NCI-H2107 treated with DMSO at 0.1 percent for 48 hours (cell line): ENCODE results near the gene CABP1.
"Not testable (repeated sequence)": the region's sequence is repeated elsewhere in the genome, so short reads cannot be mapped to it uniquely, and the experiment has no call there.

Source experiments
- DNase-seq: peaks from one replicate; lab custom pipeline; 2025; ENCODE audit not compliant: unreplicated experiment; lab: John Stamatoyannopoulos, UW

Gene CABP1

GRCh38 chr12:120666571-120667390 is 26.4 kb downstream of the CABP1 start:
- no peak for DNase-seq

- DNase-seq = no peak
Measured at GRCh38 chr12:120668091-120668867, 27.9 kb downstream of the CABP1 start.

GRCh38 chr12:120668868-120669840 is 28.7 kb downstream of the CABP1 start:
- no peak for DNase-seq

- DNase-seq = not testable (repeated sequence)
Measured at GRCh38 chr12:120670237-120670636, 29.8 kb downstream of the CABP1 start.

GRCh38 chr12:120670667-120671066 is 30.2 kb downstream of the CABP1 start:
- no peak for DNase-seq

- no peak for DNase-seq
Measured at GRCh38 chr12:120674097-120674636, 33.7 kb downstream of the CABP1 start.

- no peak for DNase-seq
Measured at GRCh38 chr12:120677765-120678473, 37.5 kb downstream of the CABP1 start.

- DNase-seq = no peak
Measured at GRCh38 chr12:120678572-120678971, 38.1 kb downstream of the CABP1 start.

- DNase-seq = no peak
Measured at GRCh38 chr12:120680165-120680738, 39.8 kb downstream of the CABP1 start.

- no peak for DNase-seq
Measured at GRCh38 chr12:120684523-120684932, 44.1 kb downstream of the CABP1 start.

- DNase-seq = no peak
Measured at GRCh38 chr12:120685522-120685921, 45.1 kb downstream of the CABP1 start.

GRCh38 chr12:120686151-120686689 is 45.8 kb downstream of the CABP1 start:
- DNase-seq = peak; percentile 94

GRCh38 chr12:120686690-120687577 is 46.5 kb downstream of the CABP1 start, which contains the start of gene MLEC:
MLEC (plus strand) TSS chr12:120687149; CDS start chr12:120687297, 148 bp downstream.
- DNase-seq = peak; percentile 98

GRCh38 chr12:120687578-120688289 is 47.3 kb downstream of the CABP1 start:
- no peak for DNase-seq

- DNase-seq = no peak
Measured at GRCh38 chr12:120688527-120689071, 48.2 kb downstream of the CABP1 start.

GRCh38 chr12:120689397-120690082 is 49.1 kb downstream of the CABP1 start:
- no peak for DNase-seq

GRCh38 chr12:120690083-120690450 is 49.6 kb downstream of the CABP1 start:
- DNase-seq = no peak
